Osteoblast (primary cell): ENCODE measurements around the gene FAM20C. TPM values are rescaled to one million over a fixed set of nuclear protein-coding genes. Genes with fewer than 3 reads are reported as not detected.
A peak's percentile ranks its signal among the peaks of the same experiment; 100 is the strongest.
"Not testable (repeated sequence)": the region's sequence is repeated elsewhere in the genome, so short reads cannot be mapped to it uniquely, and the experiment has no call there.

Experiments used
- DNase-seq: peaks from one replicate; pipeline ENCODE4 v3.0.0; 2011; ENCODE audit warnings: low spot score, mixed read lengths; ENCODE audit not compliant: insufficient read length; ENCODE audit errors: missing footprints
- H2AFZ ChIP-seq: 2 replicates; pipeline ENCODE4 v1.6.0; 2011; ENCODE audit warnings: mild to moderate bottlenecking, low read length
- H3K27ac ChIP-seq: 2 replicates; pipeline ENCODE4 v1.5.1; 2011; ENCODE audit warnings: mild to moderate bottlenecking, low read depth, low read length, moderate library complexity
- H3K27me3 ChIP-seq: 2 replicates; pipeline ENCODE4 v1.6.0; 2012; ENCODE audit warnings: mild to moderate bottlenecking, control low read depth, inconsistent platforms, low read length, moderate library complexity; ENCODE audit not compliant: insufficient read depth
- H3K36me3 ChIP-seq: 2 replicates; pipeline ENCODE4 v1.5.1; 2011; ENCODE audit warnings: mild to moderate bottlenecking, low read length, control low read depth, moderate library complexity; ENCODE audit not compliant: insufficient read depth
- H3K4me1 ChIP-seq: 2 replicates; pipeline ENCODE4 v1.5.1; 2011; ENCODE audit warnings: mild to moderate bottlenecking, low read length, control low read depth, moderate library complexity; ENCODE audit not compliant: insufficient read depth
- H3K4me2 ChIP-seq: 2 replicates; pipeline ENCODE4 v1.6.0; 2011; ENCODE audit warnings: mild to moderate bottlenecking, low read length; ENCODE audit not compliant: insufficient read depth
- H3K4me3 ChIP-seq: fragments of 200-600 bp; sonication (generic); 3 replicates; pipeline ENCODE4 v1.5.1; 2012; ENCODE audit warnings: mild to moderate bottlenecking, low read length, inconsistent platforms; ENCODE audit not compliant: insufficient read depth
- H3K79me2 ChIP-seq: 2 replicates; pipeline ENCODE4 v1.6.0; 2012; ENCODE audit warnings: mild to moderate bottlenecking, low read length, control low read depth, inconsistent platforms; ENCODE audit not compliant: insufficient read depth
- H3K9me3 ChIP-seq: 2 replicates; pipeline ENCODE4 v1.5.1; 2011; ENCODE audit warnings: low read depth, low read length, control low read depth
- H4K20me1 ChIP-seq: 2 replicates; pipeline ENCODE4 v1.6.0; 2012; ENCODE audit warnings: mild to moderate bottlenecking, low read length, control low read depth; ENCODE audit not compliant: insufficient read depth
- CTCF ChIP-seq: IDR thresholded peaks from 2 replicates; pipeline ENCODE4 v1.5.1; 2011; ENCODE audit warnings: mild to moderate bottlenecking, low read depth, low read length, moderate library complexity; ENCODE audit errors: extremely low read depth
- total RNA-seq: library from RNA; depleted of rRNA; stranded (reverse); fragments of >200 nt; gene quantifications from 2 replicates; pipeline ENCODE4 v1.2.3, GENCODE V29; 2012

FAM20C gene
- total RNA-seq, 1 donor: 46.0 TPM

- not testable (repeated sequence) for H2AFZ ChIP-seq, H3K4me2 ChIP-seq, H3K9me3 ChIP-seq, H3K27me3 ChIP-seq, H3K27ac ChIP-seq, DNase-seq, H4K20me1 ChIP-seq, H3K79me2 ChIP-seq, H3K4me3 ChIP-seq, H3K4me1 ChIP-seq
- peaks cover 22% of the 10 kb centered on the region for H3K36me3 ChIP-seq
- TF ChIP-seq CTCF: peak; percentile 30
Observed at GRCh38 chr7:263483-264351, 71.3 kb downstream of the FAM20C start.

- H3K36me3 ChIP-seq: peaks cover 12% of the 10 kb centered on the region
- peaks cover 10% of the 10 kb centered on the region for H4K20me1 ChIP-seq
- H3K4me3 ChIP-seq: no peak overlapping the region
- no peaks in the 10 kb centered on the region for H3K27me3 ChIP-seq
- TF ChIP-seq CTCF: no peak
- no peak overlapping the region for H2AFZ ChIP-seq
- no peaks in the 10 kb centered on the region for H3K4me1 ChIP-seq
- H3K79me2 ChIP-seq: no peaks in the 10 kb centered on the region
- H3K4me2 ChIP-seq: no peak overlapping the region
- H3K9me3 ChIP-seq: peaks cover 5% of the 10 kb centered on the region
- no peak overlapping the region for H3K27ac ChIP-seq
- peak; percentile 90 for DNase-seq
Observed at GRCh38 chr7:264541-265191, 72.3 kb downstream of the FAM20C start.

GRCh38 chr7:265192-265997 is 73.0 kb downstream of the FAM20C start:
- Histone ChIP-seq H3K36me3 (peaks cover 5% of the 10 kb centered on the region), H3K4me3 (no peak overlapping the region), H4K20me1 (peaks cover 10% of the 10 kb centered on the region), H3K4me2 (no peak overlapping the region), H3K27ac (no peak overlapping the region), H3K79me2 (no peaks in the 10 kb centered on the region), H2AFZ (no peak overlapping the region), H3K4me1 (no peaks in the 10 kb centered on the region), H3K27me3 (no peaks in the 10 kb centered on the region), H3K9me3 (peaks cover 5% of the 10 kb centered on the region)
- no peak for TF ChIP-seq CTCF
- DNase-seq: peak; percentile 80
